ENCODE measurements around the gene MYO7B. TPM values are rescaled to one million over a fixed set of nuclear protein-coding genes. Genes with fewer than 3 reads are reported as not detected.

MYO7B gene
- total and polyA plus RNA-seq, 2 donors (not counting 1 experiment from before 2014, with no cell fraction given), result under 0.01 TPM; not detected in 1

GRCh38 chr2:127651381-127651809 is 115.9 kb downstream of the MYO7B start:
- TF ChIP-seq CTCF (conservative IDR thresholded peaks at IDR 0.05 in 1 of 2, IDR thresholded peaks at IDR 0.05 in 1 of 2; ENCODE audit: low read depth in 1 of 2, low read length in 2 of 2) (no peak), EZH2 (IDR thresholded peaks at IDR 0.05; ENCODE audit: low read length, missing control alignments) (no peak)
- H3K4me2 ChIP-seq (ENCODE audit: extremely low read depth, insufficient read depth, low read length), result no peak overlapping the region
- H3K36me3 ChIP-seq (ENCODE audit: control insufficient read depth, insufficient read depth, low read length), result no peaks in the 10 kb centered on the region
- no peak overlapping the region for H3K4me3 ChIP-seq (replicated peaks in 1 of 4; ENCODE audit: control extremely low read depth in 1 of 4, insufficient read depth in 1 of 4, low read depth in 3 of 4, low read length in 4 of 4)
- no peaks in the 10 kb centered on the region for H3K27me3 ChIP-seq (ENCODE audit: control insufficient read depth, insufficient read depth, low read length)
- no peak overlapping the region for H3K27ac ChIP-seq (ENCODE audit: insufficient read depth, low read length)
- no peak for DNase-seq (ENCODE audit: low read depth in 2 of 2)
- H3K4me1 ChIP-seq (ENCODE audit: control insufficient read depth, extremely low read depth, insufficient read depth, low read length), result peaks cover 3% of the 10 kb centered on the region
- H4K20me1 ChIP-seq (ENCODE audit: control insufficient read depth, extremely low read depth, insufficient read depth, low read length), result no peaks in the 10 kb centered on the region
- no peak overlapping the region for H2AFZ ChIP-seq (ENCODE audit: low read length)
- H3K79me2 ChIP-seq (ENCODE audit: control insufficient read depth, insufficient read depth, low read length), result no peaks in the 10 kb centered on the region
- no peaks in the 10 kb centered on the region for H3K9me3 ChIP-seq (ENCODE audit: control insufficient read depth, insufficient read depth, low read depth, low read length)
- no peak overlapping the region for H3K9ac ChIP-seq (ENCODE audit: insufficient read depth, low read length)

- H4K20me1 ChIP-seq (ENCODE audit: control insufficient read depth, extremely low read depth, insufficient read depth, low read length), result no peaks in the 10 kb centered on the region
- H3K9me3 ChIP-seq (ENCODE audit: control insufficient read depth, insufficient read depth, low read depth, low read length), result no peaks in the 10 kb centered on the region
- H3K9ac ChIP-seq (ENCODE audit: insufficient read depth, low read length), result no peak overlapping the region
- DNase-seq (ENCODE audit: low read depth in 2 of 2), result no peak
- TF ChIP-seq CTCF (conservative IDR thresholded peaks at IDR 0.05 in 1 of 2, IDR thresholded peaks at IDR 0.05 in 1 of 2; ENCODE audit: low read depth in 1 of 2, low read length in 2 of 2) (no peak), EZH2 (IDR thresholded peaks at IDR 0.05; ENCODE audit: low read length, missing control alignments) (no peak)
- no peaks in the 10 kb centered on the region for H3K27me3 ChIP-seq (ENCODE audit: control insufficient read depth, insufficient read depth, low read length)
- no peak overlapping the region for H3K4me3 ChIP-seq (replicated peaks in 1 of 4; ENCODE audit: control extremely low read depth in 1 of 4, insufficient read depth in 1 of 4, low read depth in 3 of 4, low read length in 4 of 4)
- no peaks in the 10 kb centered on the region for H3K79me2 ChIP-seq (ENCODE audit: control insufficient read depth, insufficient read depth, low read length)
- no peak overlapping the region for H3K4me2 ChIP-seq (ENCODE audit: extremely low read depth, insufficient read depth, low read length)
- peaks cover 3% of the 10 kb centered on the region for H3K4me1 ChIP-seq (ENCODE audit: control insufficient read depth, extremely low read depth, insufficient read depth, low read length)
- no peak overlapping the region for H3K27ac ChIP-seq (ENCODE audit: insufficient read depth, low read length)
- H3K36me3 ChIP-seq (ENCODE audit: control insufficient read depth, insufficient read depth, low read length), result no peaks in the 10 kb centered on the region
- no peak overlapping the region for H2AFZ ChIP-seq (ENCODE audit: low read length)
Measured at GRCh38 chr2:127651971-127652550, 116.6 kb downstream of the MYO7B start.

- no peaks in the 10 kb centered on the region for H3K79me2 ChIP-seq (ENCODE audit: control insufficient read depth, insufficient read depth, low read length)
- H3K4me2 ChIP-seq (ENCODE audit: extremely low read depth, insufficient read depth, low read length), result no peak overlapping the region
- H3K27ac ChIP-seq (ENCODE audit: insufficient read depth, low read length), result no peak overlapping the region
- no peaks in the 10 kb centered on the region for H3K9me3 ChIP-seq (ENCODE audit: control insufficient read depth, insufficient read depth, low read depth, low read length)
- no peaks in the 10 kb centered on the region for H3K27me3 ChIP-seq (ENCODE audit: control insufficient read depth, insufficient read depth, low read length)
- no peak for TF ChIP-seq CTCF (conservative IDR thresholded peaks at IDR 0.05 in 1 of 2, IDR thresholded peaks at IDR 0.05 in 1 of 2; ENCODE audit: low read depth in 1 of 2, low read length in 2 of 2)
- DNase-seq (ENCODE audit: low read depth in 2 of 2), result no peak
- no peaks in the 10 kb centered on the region for H3K36me3 ChIP-seq (ENCODE audit: control insufficient read depth, insufficient read depth, low read length)
- H3K4me1 ChIP-seq (ENCODE audit: control insufficient read depth, extremely low read depth, insufficient read depth, low read length), result peaks cover 2% of the 10 kb centered on the region
- no peak overlapping the region for H3K9ac ChIP-seq (ENCODE audit: insufficient read depth, low read length)
- H3K4me3 ChIP-seq (replicated peaks in 1 of 4; ENCODE audit: control extremely low read depth in 1 of 4, insufficient read depth in 1 of 4, low read depth in 3 of 4, low read length in 4 of 4), result no peak overlapping the region
- no peaks in the 10 kb centered on the region for H4K20me1 ChIP-seq (ENCODE audit: control insufficient read depth, extremely low read depth, insufficient read depth, low read length)
- H2AFZ ChIP-seq (ENCODE audit: low read length), result no peak overlapping the region
Measured at GRCh38 chr2:127652786-127653357, 117.4 kb downstream of the MYO7B start.
